ENCODE data around the gene LYPD1. TPM values are rescaled to one million over a fixed set of nuclear protein-coding genes. Genes with fewer than 3 reads are reported as not detected.

LYPD1 gene
- total RNA-seq, 1 experiment from 2014 or later, result 13.8 TPM

GRCh38 chr2:132597166-132597565, 72.8 kb downstream of the LYPD1 start:
- TF ChIP-seq EZH2 (IDR thresholded peaks at IDR 0.05; ENCODE audit: borderline replicate concordance, low read depth, low read length, poor library complexity, severe bottlenecking), result no peak
- CTCF ChIA-PET, result no interaction called here
- Histone ChIP-seq H3K27ac (ENCODE audit: low read depth, low read length, poor library complexity, severe bottlenecking) (no peak overlapping the region), H3K9me3 (ENCODE audit: low read depth, low read length, poor library complexity, severe bottlenecking) (no peaks in the 10 kb centered on the region), H3K4me3 (ENCODE audit: low read depth, low read length, poor library complexity, severe bottlenecking) (no peak overlapping the region), H3K36me3 (ENCODE audit: insufficient read depth, low read length, poor library complexity, severe bottlenecking) (no peaks in the 10 kb centered on the region), H3K4me1 (ENCODE audit: insufficient read depth, low read length, poor library complexity, severe bottlenecking) (no peaks in the 10 kb centered on the region), H3K27me3 (replicated peaks; ENCODE audit: insufficient read depth, low read depth, low read length, poor library complexity) (peaks cover 8% of the 10 kb centered on the region)
- no TSS peak for BruUV-seq (replicated peaks)
- POLR2A ChIA-PET (ENCODE audit: low non-redundant PET), result no interaction called here
- intact Hi-C loops (cut with micrococcal nuclease; ENCODE audit: unreplicated experiment), result no loop called here
- no peak for DNase-seq (ENCODE audit: low spot score)

DNA sequence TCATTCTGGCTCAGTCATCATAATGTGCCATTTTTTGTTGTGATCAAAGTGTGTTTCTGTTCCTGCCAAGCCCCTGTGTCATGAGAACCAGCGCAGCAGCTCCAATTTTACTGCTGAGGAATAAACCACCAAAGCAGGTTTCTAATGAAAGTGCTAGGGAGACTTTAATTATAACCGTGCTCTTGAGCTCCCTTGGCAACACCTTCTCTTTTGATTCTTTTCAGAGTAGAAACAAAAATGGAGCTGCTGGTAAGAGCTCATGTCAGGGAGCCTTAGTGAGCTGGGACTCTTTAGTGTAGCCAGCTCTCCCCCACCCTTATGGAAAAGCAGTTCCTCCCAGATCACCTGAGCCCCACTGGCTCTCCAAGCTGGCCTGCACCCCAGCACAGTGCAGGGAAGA, 74.3 kb downstream of the LYPD1 start:
- DNase-seq (ENCODE audit: low spot score), result no peak
- no peak overlapping the region for H3K27ac ChIP-seq (ENCODE audit: low read depth, low read length, poor library complexity, severe bottlenecking)
- H3K27me3 ChIP-seq (replicated peaks; ENCODE audit: insufficient read depth, low read depth, low read length, poor library complexity), result peaks cover 7% of the 10 kb centered on the region
- H3K9me3 ChIP-seq (ENCODE audit: low read depth, low read length, poor library complexity, severe bottlenecking), result no peaks in the 10 kb centered on the region
- no peak overlapping the region for H3K4me3 ChIP-seq (ENCODE audit: low read depth, low read length, poor library complexity, severe bottlenecking)
- POLR2A ChIA-PET (ENCODE audit: low non-redundant PET), result no interaction called here
- H3K36me3 ChIP-seq (ENCODE audit: insufficient read depth, low read length, poor library complexity, severe bottlenecking), result no peaks in the 10 kb centered on the region
- intact Hi-C loops (cut with micrococcal nuclease; ENCODE audit: unreplicated experiment), result no loop called here
- no peaks in the 10 kb centered on the region for H3K4me1 ChIP-seq (ENCODE audit: insufficient read depth, low read length, poor library complexity, severe bottlenecking)
- CTCF ChIA-PET, result no interaction called here
- TF ChIP-seq CTCF (conservative IDR thresholded peaks at IDR 0.05; ENCODE audit: low read depth, low read length) (no peak), EZH2 (IDR thresholded peaks at IDR 0.05; ENCODE audit: borderline replicate concordance, low read depth, low read length, poor library complexity, severe bottlenecking) (no peak)
- no TSS peak for BruUV-seq (replicated peaks)

DNA sequence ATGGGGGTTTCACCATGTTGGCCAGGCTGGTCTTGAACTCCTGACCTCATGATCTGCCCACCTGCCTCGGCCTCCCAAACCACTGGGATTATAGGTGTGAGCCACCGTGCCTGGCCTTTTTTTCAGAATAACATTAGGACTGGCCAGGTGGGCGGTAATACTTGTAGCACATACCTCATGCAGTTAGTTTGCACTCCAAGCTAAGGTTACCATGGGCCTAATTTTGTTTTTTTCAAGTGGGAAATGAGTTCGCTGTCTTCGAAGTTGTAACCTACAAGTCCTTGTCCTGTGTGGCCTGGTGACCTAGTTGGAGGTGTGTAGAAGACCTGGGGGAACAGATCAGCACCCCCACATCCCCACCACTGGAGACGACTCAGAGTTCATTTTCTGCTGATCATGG, 74.8 kb downstream of the LYPD1 start:
- Histone ChIP-seq H3K4me1 (ENCODE audit: insufficient read depth, low read length, poor library complexity, severe bottlenecking) (no peaks in the 10 kb centered on the region), H3K9me3 (ENCODE audit: low read depth, low read length, poor library complexity, severe bottlenecking) (no peaks in the 10 kb centered on the region), H3K4me3 (ENCODE audit: low read depth, low read length, poor library complexity, severe bottlenecking) (no peak overlapping the region), H3K27ac (ENCODE audit: low read depth, low read length, poor library complexity, severe bottlenecking) (no peak overlapping the region), H3K27me3 (replicated peaks; ENCODE audit: insufficient read depth, low read depth, low read length, poor library complexity) (peaks cover 2% of the 10 kb centered on the region), H3K36me3 (ENCODE audit: insufficient read depth, low read length, poor library complexity, severe bottlenecking) (no peaks in the 10 kb centered on the region)
- DNase-seq (ENCODE audit: low spot score), result no peak
- BruUV-seq (replicated peaks), result no TSS peak
- intact Hi-C loops (cut with micrococcal nuclease; ENCODE audit: unreplicated experiment), result no loop called here
- CTCF ChIA-PET, result interaction anchor here (0.6 kb wide), 1 partner anchor 246 kb away, joined by 3 read pairs; no protein-coding TSS in a partner anchor
- TF ChIP-seq EZH2 (IDR thresholded peaks at IDR 0.05; ENCODE audit: borderline replicate concordance, low read depth, low read length, poor library complexity, severe bottlenecking), result no peak
- no peak for TF ChIP-seq CTCF (conservative IDR thresholded peaks at IDR 0.05; ENCODE audit: low read depth, low read length)
- POLR2A ChIA-PET (ENCODE audit: low non-redundant PET), result no interaction called here

Measured in A673 (cell line).